HCT116 (cell line): ENCODE measurements around the gene TWNK. TPM values are rescaled to one million over a fixed set of nuclear protein-coding genes. Genes with fewer than 3 reads are reported as not detected.

Source experiments
- ATAC-seq: fragments of 200-7000 bp; cut with Tn5 transposase; 2 replicates; pipeline ENCODE4 v1.9.1; 2020; ENCODE audit warnings: mild to moderate bottlenecking, moderate library complexity
- BruUV-seq: library from RNA; stranded (reverse); fragments of 400-500 nt; replicated peaks from 2 replicates; lab custom pipeline; 2021; lab: Mats Ljungman, UMichigan
- CTCF ChIA-PET: fragments of 300-600 bp; sonication (Branson Sonifier 250); formaldehyde crosslinking; loops from one replicate; lab custom pipeline; 2021; ENCODE audit warnings: antibody characterized with exemption; lab: Charles Lee
- POLR2A ChIA-PET: fragments of 300-600, 350-600 bp; sonication (Branson Sonifier 250); formaldehyde crosslinking; loops from one replicate; lab custom pipeline; 2021; ENCODE audit warnings: antibody characterized with exemption; lab: Charles Lee
- RAD21 ChIA-PET, 2 experiments: fragments of 300-600 bp; sonication (Branson Sonifier 250); formaldehyde crosslinking; loops; one replicate each; lab custom pipeline; 2023; ENCODE audit warnings: low total read pairs in 2 of 2; ENCODE audit not compliant: uncharacterized antibody in 2 of 2, unreplicated experiment in 2 of 2, low non-redundant PET in 1 of 2; lab: Charles Lee
- DNase-seq: peaks from one replicate; pipeline ENCODE4 v3.0.0-alpha.2; 2010; ENCODE audit warnings: low read depth, low spot score
- H2AFZ ChIP-seq: fragments of 200-600 bp; shearing (Covaris generic), sonication (generic); 2 replicates; pipeline ENCODE4 v1.6.1; 2017; ENCODE audit warnings: low read depth, mixed run types, mixed read lengths, antibody characterized with exemption, low read length; ENCODE audit not compliant: poor library complexity, severe bottlenecking
- H3K27ac ChIP-seq: 2 replicates; pipeline ENCODE4 v1.5.1; 2012; ENCODE audit warnings: low read depth, low read length
- H3K27me3 ChIP-seq: fragments of 200-600 bp; sonication (generic); 2 replicates; pipeline ENCODE4 v1.6.1; 2016; ENCODE audit warnings: mixed run types, low read length, mixed read lengths; ENCODE audit not compliant: insufficient read depth
- H3K36me3 ChIP-seq, 2 experiments: fragments of 200-500 bp in 1 of 2; fragments of 200-600 bp in 1 of 2; sonication (Bioruptor generic) in 1 of 2; sonication (generic) in 1 of 2; 2 replicates each; pipeline versions ENCODE4 v1.5.1 to v1.6.1; 2014 to 2016; ENCODE audit warnings: low read length in 2 of 2, inconsistent platforms in 1 of 2, mixed read lengths in 1 of 2, mixed run types in 1 of 2; ENCODE audit not compliant: insufficient read depth in 2 of 2, control insufficient read depth in 1 of 2
- H3K4me1 ChIP-seq, 2 experiments: fragments of 200-600 bp in 1 of 2; sonication (generic) in 1 of 2; 2 replicates each; pipeline versions ENCODE4 v1.5.1 to v1.6.1; 2012 to 2017; ENCODE audit warnings: low read length in 2 of 2, inconsistent platforms in 1 of 2, mild to moderate bottlenecking in 1 of 2, mixed read lengths in 1 of 2, mixed run types in 1 of 2, moderate library complexity in 1 of 2; ENCODE audit not compliant: insufficient read depth in 2 of 2, control insufficient read depth in 1 of 2
- H3K4me2 ChIP-seq: fragments of 200-600 bp; sonication (generic); 2 replicates; pipeline ENCODE4 v1.6.1; 2017; ENCODE audit warnings: mixed run types, low read length, mixed read lengths
- H3K4me3 ChIP-seq, 2 experiments: fragments of 200-600 bp in 1 of 2; sonication (generic) in 1 of 2; replicated peaks in 1 of 2; 2 replicates each; pipeline ENCODE4 v1.5.1; 2011 to 2016; ENCODE audit warnings: low read length in 2 of 2, control low read depth in 1 of 2, low read depth in 1 of 2, mild to moderate bottlenecking in 1 of 2, mixed read lengths in 1 of 2, mixed run types in 1 of 2
- H3K79me2 ChIP-seq: fragments of 200-600 bp; sonication (generic); 2 replicates; pipeline ENCODE4 v1.6.1; 2017; ENCODE audit warnings: mild to moderate bottlenecking, mixed run types, low read length, moderate library complexity, mixed read lengths; ENCODE audit not compliant: insufficient read depth
- H3K9ac ChIP-seq: fragments of 200-600 bp; sonication (generic); 2 replicates; pipeline ENCODE4 v1.6.1; 2016; ENCODE audit warnings: low read length, mixed read lengths
- H3K9me2 ChIP-seq: fragments of 200-600 bp; sonication (generic), shearing (Covaris generic); 2 replicates; pipeline ENCODE4 v1.6.1; 2017; ENCODE audit warnings: mixed run types, mild to moderate bottlenecking, moderate library complexity; ENCODE audit not compliant: insufficient read depth
- H3K9me3 ChIP-seq, 2 experiments: fragments of 200-500 bp in 1 of 2; fragments of 200-600 bp in 1 of 2; sonication (Bioruptor generic) in 1 of 2; sonication (generic) in 1 of 2; 2 replicates each; pipeline ENCODE4 v1.6.1; 2014 to 2017; ENCODE audit warnings: low read length in 2 of 2, mixed read lengths in 2 of 2, inconsistent platforms in 1 of 2, low read depth in 1 of 2, mild to moderate bottlenecking in 1 of 2, mixed run types in 1 of 2, moderate library complexity in 1 of 2; ENCODE audit not compliant: control insufficient read depth in 1 of 2, insufficient read depth in 1 of 2
- H4K20me1 ChIP-seq: fragments of 200-600 bp; sonication (generic), shearing (Covaris generic); 2 replicates; pipeline ENCODE4 v1.6.1; 2017; ENCODE audit warnings: mixed run types, mild to moderate bottlenecking, moderate library complexity; ENCODE audit not compliant: insufficient read depth
- CBX3 ChIP-seq: IDR thresholded peaks from 2 replicates; pipeline ENCODE4 v1.6.1; 2012; ENCODE audit warnings: low read depth
- CEBPB ChIP-seq: IDR thresholded peaks from 2 replicates; pipeline ENCODE4 v1.6.1; 2012; ENCODE audit warnings: low read depth
- ELF1 ChIP-seq: IDR thresholded peaks from 2 replicates; pipeline ENCODE4 v1.6.1; 2012; ENCODE audit warnings: low read depth, borderline replicate concordance
- EZH2 ChIP-seq: fragments of 200-600 bp; sonication (generic); IDR thresholded peaks from 2 replicates; pipeline ENCODE4 v1.6.1; 2017; ENCODE audit warnings: antibody characterized with exemption, mixed run types
- JUND ChIP-seq: IDR thresholded peaks from 2 replicates; pipeline ENCODE4 v1.6.1; 2012
- SRF ChIP-seq: IDR thresholded peaks from 2 replicates; pipeline ENCODE4 v1.6.1; 2012; ENCODE audit warnings: low read depth
- ZFX ChIP-seq: fragments of 450-650 bp; IDR thresholded peaks from 2 replicates; pipeline ENCODE4 v1.6.1; 2017
- intact Hi-C: fragments of 100-400 bp; cut with micrococcal nuclease; formaldehyde crosslinking; loops from 2 replicates; pipeline ENCODE4 v1.10.0; 2022
- total RNA-seq: library from RNA; stranded (reverse); gene quantifications from one replicate; pipeline ENCODE4 v1.2.1, GENCODE V29; 2021; ENCODE audit not compliant: unreplicated experiment
- TF ChIP-seq, protein P1 (sequence below): IDR thresholded peaks from 2 replicates; pipeline ENCODE4 v1.6.1; 2011; ENCODE audit warnings: mild to moderate bottlenecking, low read length, moderate library complexity; ENCODE audit not compliant: insufficient replicate concordance; ENCODE audit errors: extremely low read depth
- TF ChIP-seq, protein P2 (sequence below): IDR thresholded peaks from 2 replicates; pipeline ENCODE4 v1.6.1; 2012
- TF ChIP-seq, protein P3 (sequence below): IDR thresholded peaks from 2 replicates; pipeline ENCODE4 v1.6.1; 2012; ENCODE audit warnings: low read depth

TWNK gene
- total RNA-seq, 1 experiment from 2014 or later, result 42.1 TPM

DNA sequence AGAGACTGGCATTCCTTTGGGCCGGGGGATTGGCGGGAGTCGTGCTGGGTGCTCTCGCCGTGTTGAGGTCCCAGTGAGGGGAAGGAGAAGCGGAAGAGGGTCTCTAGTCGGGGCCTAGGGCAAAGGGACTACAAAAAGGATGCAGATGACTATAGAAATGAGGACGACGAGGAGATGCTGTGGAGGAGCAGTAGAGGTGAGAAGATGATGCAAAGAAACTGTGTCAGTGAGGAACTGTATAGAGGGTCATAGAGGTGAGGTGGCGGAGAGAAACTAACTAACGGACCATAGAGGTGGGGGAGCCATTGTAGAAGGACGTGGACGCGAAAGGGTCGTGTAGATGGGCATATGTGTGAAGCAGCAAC, 324 bp downstream of the TWNK start:
- no peaks in the 10 kb centered on the region for H3K9me3 ChIP-seq
- peak overlapping the region; percentile 96 for H3K9ac ChIP-seq
- TF ChIP-seq CEBPB (no peak), ZFX (0 out of 2 replicates have a peak, but pooled peaks have one; percentile 1)
- ChIA-PET RAD21 (no interaction called here), CTCF (interaction anchor here (0.6 to 1.5 kb wide), 2 partner anchors 9 to 11 kb away, joined by 3 to 6 read pairs; no protein-coding TSS in a partner anchor), POLR2A (interaction anchor here (1.0 to 1.6 kb wide), 2 partner anchors 10 to 26 kb away, joined by 3 to 6 read pairs; no protein-coding TSS in a partner anchor)
- H3K27me3 ChIP-seq, result no peaks in the 10 kb centered on the region
- intact Hi-C loops, result no loop called here
- no peaks in the 10 kb centered on the region for H3K9me2 ChIP-seq
- H3K27ac ChIP-seq, result peak overlapping the region; percentile 84
- peak; percentile 33 for ATAC-seq
- no peak overlapping the region for H2AFZ ChIP-seq
- peaks cover 62% of the 10 kb centered on the region for H3K79me2 ChIP-seq
- no peaks in the 10 kb centered on the region; the same call in 1 of the 2 replicates for H4K20me1 ChIP-seq
- no peak for DNase-seq
- H3K4me3 ChIP-seq, result peak overlapping the region; percentile 82 to 96
- peak overlapping the region; percentile 96 for H3K4me2 ChIP-seq
- BruUV-seq, result TSS peak; percentile 74
- H3K36me3 ChIP-seq, result peaks cover 27 to 32% of the 10 kb centered on the region in 2 experiments
- H3K4me1 ChIP-seq, result peaks cover 10 to 28% of the 10 kb centered on the region in 2 experiments; a peak in 3 of 4 replicates

DNA sequence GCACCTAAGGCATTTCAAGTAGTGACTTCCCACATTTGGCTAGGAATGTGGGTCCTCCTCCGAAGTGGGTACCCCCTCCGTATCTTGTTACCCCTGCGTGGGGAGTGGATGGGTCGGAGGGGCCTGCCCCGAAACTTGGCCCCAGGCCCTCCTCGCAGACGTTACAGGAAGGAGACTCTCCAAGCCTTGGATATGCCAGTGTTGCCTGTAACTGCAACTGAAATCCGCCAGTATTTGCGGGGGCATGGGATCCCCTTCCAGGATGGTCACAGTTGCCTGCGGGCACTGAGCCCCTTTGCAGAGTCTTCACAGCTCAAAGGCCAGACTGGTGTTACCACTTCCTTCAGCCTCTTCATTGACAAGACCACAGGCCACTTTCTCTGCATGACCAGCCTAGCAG, 823 bp downstream of the TWNK start:
- ChIA-PET CTCF (interaction anchor here (1.6 kb wide), 1 partner anchor 10 kb away, joined by 4 read pairs; no protein-coding TSS in a partner anchor), RAD21 (no interaction called here), POLR2A (interaction anchor here (1.6 kb wide), 1 partner anchor 10 kb away, joined by 6 read pairs; no protein-coding TSS in a partner anchor)
- intact Hi-C loops, result no loop called here
- Histone ChIP-seq H3K27ac (peak overlapping the region; percentile 84), H3K4me3 (peak overlapping the region; percentile 82 to 96), H3K9me2 (no peaks in the 10 kb centered on the region), H3K9ac (peak overlapping the region; percentile 96), H3K4me2 (peak overlapping the region; percentile 96), H3K79me2 (peaks cover 62% of the 10 kb centered on the region), H3K27me3 (no peaks in the 10 kb centered on the region), H2AFZ (no peak overlapping the region), H3K9me3 (no peaks in the 10 kb centered on the region), H4K20me1 (no peaks in the 10 kb centered on the region; the same call in 1 of the 2 replicates), H3K4me1 (peaks cover 10 to 28% of the 10 kb centered on the region in 2 experiments; a peak in 3 of 4 replicates), H3K36me3 (peaks cover 27 to 36% of the 10 kb centered on the region in 2 experiments)
- no peak for ATAC-seq
- BruUV-seq, result no TSS peak
- DNase-seq, result no peak
- no peak for TF ChIP-seq CBX3
- no peak for TF ChIP-seq EZH2
- TF ChIP-seq JUND, result no peak
- TF ChIP-seq, protein P1, sequence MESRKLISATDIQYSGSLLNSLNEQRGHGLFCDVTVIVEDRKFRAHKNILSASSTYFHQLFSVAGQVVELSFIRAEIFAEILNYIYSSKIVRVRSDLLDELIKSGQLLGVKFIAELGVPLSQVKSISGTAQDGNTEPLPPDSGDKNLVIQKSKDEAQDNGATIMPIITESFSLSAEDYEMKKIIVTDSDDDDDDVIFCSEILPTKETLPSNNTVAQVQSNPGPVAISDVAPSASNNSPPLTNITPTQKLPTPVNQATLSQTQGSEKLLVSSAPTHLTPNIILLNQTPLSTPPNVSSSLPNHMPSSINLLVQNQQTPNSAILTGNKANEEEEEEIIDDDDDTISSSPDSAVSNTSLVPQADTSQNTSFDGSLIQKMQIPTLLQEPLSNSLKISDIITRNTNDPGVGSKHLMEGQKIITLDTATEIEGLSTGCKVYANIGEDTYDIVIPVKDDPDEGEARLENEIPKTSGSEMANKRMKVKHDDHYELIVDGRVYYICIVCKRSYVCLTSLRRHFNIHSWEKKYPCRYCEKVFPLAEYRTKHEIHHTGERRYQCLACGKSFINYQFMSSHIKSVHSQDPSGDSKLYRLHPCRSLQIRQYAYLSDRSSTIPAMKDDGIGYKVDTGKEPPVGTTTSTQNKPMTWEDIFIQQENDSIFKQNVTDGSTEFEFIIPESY, result no peak
- TF ChIP-seq CEBPB, result no peak
- TF ChIP-seq, protein P2, sequence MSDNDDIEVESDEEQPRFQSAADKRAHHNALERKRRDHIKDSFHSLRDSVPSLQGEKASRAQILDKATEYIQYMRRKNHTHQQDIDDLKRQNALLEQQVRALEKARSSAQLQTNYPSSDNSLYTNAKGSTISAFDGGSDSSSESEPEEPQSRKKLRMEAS, result no peak
- TF ChIP-seq SRF, result no peak
- TF ChIP-seq, protein P3, sequence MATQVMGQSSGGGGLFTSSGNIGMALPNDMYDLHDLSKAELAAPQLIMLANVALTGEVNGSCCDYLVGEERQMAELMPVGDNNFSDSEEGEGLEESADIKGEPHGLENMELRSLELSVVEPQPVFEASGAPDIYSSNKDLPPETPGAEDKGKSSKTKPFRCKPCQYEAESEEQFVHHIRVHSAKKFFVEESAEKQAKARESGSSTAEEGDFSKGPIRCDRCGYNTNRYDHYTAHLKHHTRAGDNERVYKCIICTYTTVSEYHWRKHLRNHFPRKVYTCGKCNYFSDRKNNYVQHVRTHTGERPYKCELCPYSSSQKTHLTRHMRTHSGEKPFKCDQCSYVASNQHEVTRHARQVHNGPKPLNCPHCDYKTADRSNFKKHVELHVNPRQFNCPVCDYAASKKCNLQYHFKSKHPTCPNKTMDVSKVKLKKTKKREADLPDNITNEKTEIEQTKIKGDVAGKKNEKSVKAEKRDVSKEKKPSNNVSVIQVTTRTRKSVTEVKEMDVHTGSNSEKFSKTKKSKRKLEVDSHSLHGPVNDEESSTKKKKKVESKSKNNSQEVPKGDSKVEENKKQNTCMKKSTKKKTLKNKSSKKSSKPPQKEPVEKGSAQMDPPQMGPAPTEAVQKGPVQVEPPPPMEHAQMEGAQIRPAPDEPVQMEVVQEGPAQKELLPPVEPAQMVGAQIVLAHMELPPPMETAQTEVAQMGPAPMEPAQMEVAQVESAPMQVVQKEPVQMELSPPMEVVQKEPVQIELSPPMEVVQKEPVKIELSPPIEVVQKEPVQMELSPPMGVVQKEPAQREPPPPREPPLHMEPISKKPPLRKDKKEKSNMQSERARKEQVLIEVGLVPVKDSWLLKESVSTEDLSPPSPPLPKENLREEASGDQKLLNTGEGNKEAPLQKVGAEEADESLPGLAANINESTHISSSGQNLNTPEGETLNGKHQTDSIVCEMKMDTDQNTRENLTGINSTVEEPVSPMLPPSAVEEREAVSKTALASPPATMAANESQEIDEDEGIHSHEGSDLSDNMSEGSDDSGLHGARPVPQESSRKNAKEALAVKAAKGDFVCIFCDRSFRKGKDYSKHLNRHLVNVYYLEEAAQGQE, result no peak
- no peak for TF ChIP-seq ELF1
